GM19395 (cell line): ENCODE measurements around the gene ATP9B.

Experiments used
- ATAC-seq: cut with Tn5 transposase; IDR thresholded peaks from one replicate; pipeline ENCODE4 v1.9.1; 2021; ENCODE audit warnings: mild to moderate bottlenecking, moderate library complexity; ENCODE audit not compliant: unreplicated experiment

The ATP9B gene

DNA sequence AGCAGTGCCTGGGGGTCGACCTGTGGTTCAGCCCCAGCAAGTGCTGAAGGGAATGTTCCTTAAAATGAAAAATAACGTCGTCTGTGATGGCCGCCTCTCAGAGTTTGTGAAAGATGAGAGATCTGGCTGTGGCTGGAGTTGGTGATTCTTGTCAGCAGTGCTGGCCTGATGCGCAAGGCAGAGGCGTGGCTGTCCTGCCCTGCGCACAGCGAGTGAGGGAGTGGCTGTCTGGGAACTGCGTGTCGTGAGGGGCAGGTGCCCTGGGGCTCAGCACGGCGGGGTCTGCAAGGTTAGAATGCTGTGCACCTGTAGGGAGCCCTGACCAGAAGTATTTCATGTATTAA lies 335.3 kb downstream of the ATP9B start:
- no peak for ATAC-seq

DNA sequence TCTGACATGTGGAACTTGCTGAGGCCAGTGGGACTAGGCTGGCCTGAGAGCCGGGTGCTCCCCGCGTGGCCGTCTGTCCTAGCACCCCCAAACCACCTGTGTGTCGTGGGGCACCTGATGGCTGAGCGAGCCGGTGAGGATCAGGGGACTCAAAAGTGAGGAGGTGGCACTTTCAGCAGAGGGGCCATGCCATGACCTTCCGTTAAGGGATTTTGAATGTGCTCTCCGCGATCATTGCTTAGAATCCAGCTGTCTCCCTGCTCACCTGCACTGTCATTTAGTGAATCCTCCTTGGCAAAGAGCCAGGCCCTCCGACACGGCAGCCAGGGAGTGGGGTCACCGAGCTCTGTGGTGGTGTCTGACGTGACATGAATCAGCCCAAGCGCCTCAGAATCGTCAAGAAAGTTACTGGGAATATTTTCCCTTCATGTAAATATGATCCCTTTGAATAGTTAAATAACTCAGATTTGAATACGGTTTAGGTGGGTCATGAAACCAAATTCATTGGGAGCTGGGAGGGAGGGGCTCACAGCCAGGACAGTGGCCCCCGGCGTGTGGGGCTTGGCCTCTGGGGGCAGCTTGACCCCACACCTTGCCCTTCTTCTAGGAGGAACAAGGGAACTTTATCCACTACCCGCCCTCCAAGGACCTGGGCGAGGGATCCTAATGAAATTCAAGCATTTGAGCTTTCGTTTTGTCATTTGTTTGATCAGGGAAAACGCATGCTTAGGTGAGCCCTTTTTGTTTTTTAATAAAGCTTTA lies 336.0 kb downstream of the ATP9B start:
- ATAC-seq = peak; percentile 1

DNA sequence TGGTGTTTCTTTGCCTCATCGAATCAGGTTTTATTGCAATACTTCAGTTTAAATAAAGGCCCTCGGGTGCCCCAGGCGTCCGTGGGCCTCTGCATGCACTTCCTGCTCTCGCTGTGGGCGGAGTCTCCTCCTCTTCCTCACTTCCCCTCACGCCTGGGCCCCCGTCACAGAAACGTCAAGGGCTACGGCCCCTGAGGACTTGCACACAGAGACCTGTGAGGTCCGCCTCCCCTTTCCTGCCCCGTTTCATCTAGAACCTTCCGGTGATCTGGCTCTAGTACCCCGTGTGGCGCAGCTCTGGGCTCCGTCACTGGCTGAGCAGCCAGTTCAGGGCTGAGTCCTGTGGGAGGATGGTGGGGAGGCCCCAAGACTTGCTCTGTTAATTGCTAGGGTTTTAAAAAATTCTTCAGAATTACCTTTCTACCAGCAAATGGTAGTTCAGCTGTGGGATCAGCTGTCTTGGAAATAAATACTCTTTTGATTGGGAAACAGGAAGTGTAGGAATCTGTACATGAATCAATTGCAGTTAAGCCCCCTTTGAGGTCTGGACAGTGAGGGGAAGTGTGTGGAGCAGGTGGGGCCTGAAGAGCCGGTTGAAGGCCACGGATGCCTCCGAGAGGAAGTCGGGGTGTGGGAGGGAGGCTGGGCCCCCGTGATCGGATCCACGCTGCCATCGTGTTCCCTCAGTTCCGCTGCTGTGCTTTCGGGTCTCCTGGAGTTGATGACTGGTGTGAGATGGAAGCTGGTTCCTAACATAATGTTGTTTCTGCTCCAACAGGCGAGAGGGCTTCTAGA lies 336.8 kb downstream of the ATP9B start:
- ATAC-seq = peak; percentile 71

DNA sequence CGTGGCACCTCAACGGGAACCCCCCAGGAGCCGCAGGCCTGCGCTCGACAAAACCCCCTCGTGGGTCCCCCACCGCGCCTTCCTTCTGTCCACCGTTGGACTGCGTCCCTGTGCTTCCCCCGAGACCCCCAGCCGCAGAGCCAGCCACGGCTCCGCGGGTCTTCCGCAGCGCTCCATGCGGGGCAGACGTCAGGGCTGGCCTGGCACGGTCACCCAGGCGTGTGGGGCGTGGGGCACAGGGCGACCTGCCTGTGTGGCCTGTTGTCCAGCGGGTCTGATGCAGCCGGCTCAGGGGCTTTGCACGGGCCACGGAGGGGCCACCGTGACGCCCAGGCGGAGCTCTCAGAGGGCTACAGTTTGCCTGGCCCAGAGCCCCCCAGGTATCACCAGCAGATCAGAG lies 337.5 kb downstream of the ATP9B start:
- no peak for ATAC-seq

DNA sequence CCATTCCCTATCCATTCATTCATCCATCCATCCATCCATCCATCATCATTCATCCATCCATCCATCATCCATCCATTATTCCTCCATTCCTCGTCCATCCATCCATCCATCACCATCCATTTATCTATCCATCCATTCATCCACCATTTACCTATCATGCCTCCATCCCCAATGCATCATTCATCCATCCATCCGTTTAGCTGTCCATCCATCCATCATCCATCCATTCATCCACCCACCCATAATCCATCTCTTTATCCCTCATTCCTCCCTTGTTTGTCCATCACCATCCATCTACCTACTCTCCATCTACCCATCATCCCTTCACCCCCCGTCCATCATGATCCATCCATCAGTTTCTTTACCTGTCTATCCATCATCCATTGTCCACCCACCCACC lies 340.1 kb downstream of the ATP9B start:
- no peak for ATAC-seq

DNA sequence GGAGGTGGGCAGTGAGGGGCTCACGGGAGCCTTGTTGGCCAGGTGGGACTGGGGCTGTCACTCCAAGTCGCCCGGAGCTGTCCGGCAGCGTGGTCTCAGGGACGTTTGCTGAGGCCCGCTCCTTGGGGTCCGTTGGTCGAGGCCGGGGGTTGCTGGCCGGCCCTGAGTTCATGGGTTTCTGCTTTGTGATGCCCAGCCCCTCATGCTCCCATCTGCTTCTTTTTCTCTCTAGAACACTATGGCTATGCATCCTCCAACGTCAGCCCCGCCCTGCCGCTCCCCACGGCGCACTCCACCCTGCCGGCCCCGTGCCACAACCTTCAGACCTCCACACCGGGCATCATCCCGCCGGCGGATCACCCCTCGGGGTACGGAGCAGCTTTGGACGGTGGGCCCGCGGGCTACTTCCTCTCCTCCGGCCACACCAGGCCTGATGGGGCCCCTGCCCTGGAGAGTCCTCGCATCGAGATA lies 341.0 kb downstream of the ATP9B start:
- no peak for ATAC-seq

DNA sequence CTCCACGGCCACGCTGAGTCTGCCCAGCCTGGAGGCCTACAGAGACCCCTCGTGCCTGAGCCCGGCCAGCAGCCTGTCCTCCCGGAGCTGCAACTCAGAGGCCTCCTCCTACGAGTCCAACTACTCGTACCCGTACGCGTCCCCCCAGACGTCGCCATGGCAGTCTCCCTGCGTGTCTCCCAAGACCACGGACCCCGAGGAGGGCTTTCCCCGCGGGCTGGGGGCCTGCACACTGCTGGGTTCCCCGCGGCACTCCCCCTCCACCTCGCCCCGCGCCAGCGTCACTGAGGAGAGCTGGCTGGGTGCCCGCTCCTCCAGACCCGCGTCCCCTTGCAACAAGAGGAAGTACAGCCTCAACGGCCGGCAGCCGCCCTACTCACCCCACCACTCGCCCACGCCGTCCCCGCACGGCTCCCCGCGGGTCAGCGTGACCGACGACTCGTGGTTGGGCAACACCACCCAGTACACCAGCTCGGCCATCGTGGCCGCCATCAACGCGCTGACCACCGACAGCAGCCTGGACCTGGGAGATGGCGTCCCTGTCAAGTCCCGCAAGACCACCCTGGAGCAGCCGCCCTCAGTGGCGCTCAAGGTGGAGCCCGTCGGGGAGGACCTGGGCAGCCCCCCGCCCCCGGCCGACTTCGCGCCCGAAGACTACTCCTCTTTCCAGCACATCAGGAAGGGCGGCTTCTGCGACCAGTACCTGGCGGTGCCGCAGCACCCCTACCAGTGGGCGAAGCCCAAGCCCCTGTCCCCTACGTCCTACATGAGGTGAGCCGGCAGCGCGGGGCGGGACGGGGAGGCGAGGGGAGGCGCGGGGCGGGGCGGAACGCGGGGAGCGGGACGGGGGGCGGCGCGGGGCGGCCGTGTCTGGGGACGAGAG lies 341.8 kb downstream of the ATP9B start:
- ATAC-seq = no peak

DNA sequence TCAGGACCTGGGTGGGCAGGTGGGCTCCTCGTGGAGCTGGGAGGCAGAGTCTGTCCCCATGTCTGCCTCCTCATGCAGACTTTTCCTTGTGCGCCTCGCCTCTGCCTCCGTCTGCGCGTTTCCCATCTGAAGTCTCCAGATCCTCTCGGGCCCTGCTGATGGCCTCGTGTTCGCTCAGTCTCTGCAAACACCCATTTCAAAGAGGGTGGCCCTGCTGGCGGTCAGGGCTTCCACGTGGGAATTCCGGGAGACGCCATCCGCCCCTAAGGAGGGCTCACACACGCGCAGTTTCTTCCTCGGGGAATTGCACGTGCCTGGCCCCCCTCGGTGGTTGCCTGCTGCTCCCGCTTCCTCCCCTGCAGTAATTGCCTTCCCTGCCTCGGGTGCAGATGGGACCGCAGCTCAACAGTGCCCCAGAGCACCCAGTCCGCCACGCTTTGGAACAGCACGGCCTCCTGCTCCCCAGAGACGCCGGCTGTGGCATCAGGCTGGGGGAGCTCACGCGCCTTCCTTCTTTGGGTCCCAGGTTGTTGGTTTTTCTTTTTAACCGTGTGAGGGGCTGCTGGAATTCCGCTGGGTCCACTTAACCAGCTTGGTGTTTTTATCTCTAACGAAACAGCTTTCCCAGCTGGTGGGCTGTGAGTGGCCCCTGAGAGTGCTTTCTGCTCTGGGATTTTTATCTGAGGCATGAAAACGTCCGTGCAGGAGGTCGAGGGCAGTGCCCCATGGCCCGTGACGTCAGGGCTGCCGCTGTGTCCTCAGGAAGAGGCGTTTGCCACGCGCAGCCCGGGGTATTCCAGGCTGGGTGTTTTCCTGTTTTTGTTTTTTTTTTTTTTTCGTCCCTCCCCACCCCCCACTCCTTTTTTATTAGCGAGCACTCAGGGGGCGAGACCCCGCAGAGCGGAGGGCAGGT lies 342.7 kb downstream of the ATP9B start:
- ATAC-seq = no peak

DNA sequence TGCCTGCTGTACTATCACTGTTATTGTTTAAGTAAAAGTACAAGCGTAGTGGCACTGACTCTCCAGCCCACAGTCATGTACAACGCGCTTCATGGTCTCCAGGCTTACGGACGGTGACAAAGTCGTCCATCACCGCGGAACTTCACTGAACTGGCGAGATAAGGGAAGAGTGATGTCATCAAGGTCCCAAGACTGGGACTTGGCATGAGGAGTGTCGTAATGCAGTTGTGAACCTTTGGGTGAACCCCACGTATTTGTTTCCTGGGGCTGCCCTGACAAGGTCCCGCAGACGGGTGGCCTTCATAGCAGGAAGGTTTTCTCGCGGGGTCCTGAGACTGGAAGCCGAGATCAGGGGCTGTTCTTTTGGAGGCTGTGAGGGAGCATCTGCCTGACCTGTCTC lies 343.8 kb downstream of the ATP9B start:
- ATAC-seq = no peak

DNA sequence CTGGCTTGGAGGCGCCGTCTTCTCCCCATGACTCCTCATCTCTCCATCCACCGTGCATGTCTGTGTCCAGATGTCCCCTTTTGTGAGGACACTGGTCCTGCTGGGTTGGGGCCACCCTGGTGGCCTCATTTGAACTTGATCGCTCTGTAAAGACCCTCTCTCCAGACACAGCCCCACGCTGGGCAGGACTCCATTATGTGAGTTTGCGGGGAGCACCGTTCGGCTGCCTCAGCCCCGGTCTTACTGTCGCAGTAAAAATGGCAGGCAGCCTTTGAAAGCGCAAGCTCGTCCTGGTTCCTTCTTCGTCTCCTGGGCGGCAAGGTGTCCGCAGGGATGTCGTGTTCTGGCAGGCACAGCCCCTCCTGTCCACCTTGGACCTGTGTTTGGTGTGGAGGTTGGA lies 344.2 kb downstream of the ATP9B start:
- ATAC-seq = no peak

DNA sequence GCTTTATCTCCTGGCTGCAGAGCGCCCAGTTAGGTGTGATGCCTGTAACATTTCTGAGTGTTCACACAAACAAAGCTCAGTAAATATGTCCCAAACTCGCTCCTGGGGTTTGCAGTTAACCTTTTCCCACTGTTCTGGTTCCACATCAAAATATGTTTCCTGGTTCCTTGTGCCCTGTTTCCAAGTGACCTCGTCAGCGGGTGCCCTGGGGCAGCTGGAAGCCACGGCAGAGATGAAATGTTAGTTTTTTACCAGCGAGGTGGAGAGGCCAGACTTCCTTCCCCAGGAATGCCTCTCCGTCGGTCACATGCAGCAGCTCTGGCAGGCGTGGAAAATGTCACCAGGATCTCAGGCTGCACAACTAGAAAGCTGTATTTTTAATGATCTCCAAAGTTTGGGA lies 344.7 kb downstream of the ATP9B start:
- no peak for ATAC-seq

DNA sequence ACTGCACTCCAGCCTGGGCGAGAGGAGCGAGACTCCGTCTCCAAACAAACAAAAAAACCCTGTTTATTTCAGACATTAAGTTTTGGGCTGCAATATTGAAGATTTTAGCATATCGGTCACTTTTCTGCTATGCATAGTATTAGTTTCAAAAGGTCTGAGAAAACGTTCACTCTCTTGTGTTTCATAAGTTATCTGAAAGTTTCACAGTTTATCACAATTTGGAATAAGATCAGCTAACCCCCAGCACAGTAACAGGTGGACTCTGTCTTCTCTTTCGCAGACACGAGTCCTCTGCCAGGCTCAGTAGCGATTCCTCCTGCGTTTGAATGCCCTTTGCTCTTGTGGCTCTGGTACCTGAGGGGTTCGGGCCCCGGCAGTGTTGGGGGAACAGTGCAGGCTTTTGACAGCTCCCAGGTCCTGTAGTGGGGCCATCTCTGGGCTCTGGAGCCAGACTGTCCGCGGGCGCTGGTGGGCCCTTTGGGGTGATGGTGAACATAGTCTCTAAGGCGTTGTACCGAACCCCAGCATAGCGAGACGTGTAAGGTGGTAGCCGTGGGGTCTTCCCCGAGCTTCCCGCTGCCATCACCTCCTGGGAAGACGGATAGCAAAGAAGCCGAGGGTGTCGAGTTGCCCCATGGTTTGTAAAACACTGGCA lies 347.0 kb downstream of the ATP9B start:
- ATAC-seq = peak; percentile 74

DNA sequence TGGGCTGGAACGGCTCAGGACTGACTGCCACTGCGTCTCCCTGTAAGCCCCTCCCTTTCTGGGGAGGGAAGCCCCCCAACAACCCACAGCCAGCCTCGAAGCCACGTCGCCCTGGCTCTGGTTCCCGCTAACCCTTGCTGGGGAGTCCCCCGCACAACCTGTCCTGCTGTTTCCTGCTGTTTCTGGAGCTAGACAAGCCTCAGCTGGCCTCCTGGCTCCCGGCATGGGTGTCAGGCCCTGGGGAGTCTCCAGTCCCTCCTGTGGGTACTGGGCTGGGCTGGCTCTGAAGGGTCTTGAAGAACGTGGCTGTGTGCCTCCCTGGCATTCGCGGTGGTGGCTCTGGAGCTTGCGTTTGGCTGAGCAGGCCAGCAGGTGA lies 347.5 kb downstream of the ATP9B start:
- no peak for ATAC-seq

DNA sequence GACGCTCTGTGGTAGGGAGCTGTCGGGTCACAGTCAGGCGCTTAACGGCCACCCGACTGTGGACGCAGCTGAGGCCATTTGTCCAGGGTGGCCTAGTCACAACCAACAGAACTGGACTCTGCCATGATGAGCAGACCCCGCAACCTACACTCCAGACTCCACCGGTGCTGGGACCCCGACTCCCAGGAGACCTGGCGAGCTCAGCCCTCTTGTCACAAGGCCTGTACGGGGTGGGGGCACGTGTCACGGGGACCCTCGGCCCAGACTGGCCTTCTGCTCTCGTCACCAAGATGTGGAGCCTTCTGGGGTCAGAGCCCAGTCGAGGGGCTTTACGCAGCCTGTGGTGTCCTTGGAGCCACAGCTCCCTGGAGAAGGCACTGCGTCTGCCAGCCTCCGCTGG lies 349.0 kb downstream of the ATP9B start:
- ATAC-seq = no peak

DNA sequence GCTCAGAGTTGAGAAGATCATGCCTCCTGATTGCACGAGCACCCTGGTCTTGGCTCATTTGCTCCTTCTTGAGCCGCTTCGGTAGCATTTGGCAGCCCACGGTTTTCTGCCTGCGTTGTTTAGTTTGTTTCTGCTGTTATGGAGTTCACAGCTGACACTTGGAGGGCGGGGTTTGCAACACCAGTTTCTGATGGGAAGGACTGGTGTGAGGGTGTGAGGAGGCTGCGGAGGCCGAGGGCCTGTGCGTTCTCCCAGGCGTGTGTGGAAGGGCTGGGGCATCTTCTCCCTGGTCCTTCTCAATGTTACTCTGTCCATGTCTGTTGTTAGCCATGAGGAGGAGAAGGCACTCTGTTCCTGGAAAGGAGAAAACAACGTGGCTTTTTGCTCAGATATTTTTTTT lies 349.4 kb downstream of the ATP9B start:
- ATAC-seq = no peak

DNA sequence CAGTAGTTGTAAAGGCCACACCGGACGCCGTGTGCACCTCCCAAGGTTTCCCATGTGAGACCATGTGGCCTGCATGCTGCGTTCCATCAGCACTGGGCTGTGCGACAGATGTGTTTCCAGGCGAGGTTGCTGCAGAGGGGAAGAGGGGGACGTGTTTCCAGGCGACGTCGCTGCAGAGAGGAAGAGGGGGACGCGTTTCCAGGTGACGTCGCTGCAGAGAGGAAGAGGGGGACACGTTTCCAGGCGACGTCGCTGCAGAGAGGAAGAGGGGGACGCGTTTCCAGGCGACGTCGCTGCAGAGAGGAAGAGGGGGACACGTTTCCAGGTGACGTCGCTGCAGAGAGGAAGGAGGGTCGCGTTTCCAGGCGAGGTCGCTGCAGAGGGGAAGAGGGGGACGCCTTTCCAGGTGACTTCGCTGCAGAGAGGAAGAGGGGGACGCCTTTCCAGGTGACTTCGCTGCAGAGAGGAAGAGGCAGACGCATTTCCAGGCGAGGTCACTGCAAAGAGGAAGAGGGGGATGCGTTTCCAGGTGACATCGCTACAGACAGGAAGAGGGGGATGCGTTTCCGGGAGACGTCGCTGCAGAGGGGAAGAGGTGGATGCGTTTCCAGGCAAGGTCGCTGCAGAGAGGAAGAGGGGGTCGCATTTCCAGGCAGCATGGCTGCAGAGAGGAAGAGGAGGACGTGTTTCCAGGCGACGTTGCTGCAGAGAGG lies 351.0 kb downstream of the ATP9B start:
- ATAC-seq = no peak

DNA sequence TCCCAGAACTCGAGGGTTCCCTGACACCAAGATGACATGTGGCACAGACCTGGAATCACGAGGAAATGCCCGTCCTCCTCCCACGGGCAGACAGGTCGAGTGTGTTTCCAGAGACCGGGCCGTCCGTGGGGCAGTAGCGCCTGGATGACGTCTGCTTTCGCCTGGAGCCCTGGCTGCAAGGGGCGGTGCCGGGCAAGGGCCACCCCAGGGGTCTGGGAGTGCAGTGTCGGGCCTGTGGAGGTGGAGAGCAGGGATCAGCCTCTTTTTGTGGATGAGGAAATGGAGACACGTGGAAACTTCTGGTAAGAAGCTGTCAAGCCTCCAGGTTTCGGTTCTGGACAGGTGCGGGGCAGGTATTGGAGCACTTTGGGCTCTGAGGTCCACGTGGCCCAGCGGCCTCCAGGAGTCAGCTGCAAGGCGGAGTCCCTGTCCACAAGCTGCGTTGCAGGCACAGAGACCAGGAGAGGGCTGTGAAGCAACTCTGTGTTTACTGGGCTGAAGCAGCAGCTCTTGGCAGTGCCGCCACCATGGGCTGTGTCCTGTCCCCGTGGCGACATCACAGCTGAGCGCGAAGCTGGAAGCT lies 352.2 kb downstream of the ATP9B start:
- no peak for ATAC-seq

DNA sequence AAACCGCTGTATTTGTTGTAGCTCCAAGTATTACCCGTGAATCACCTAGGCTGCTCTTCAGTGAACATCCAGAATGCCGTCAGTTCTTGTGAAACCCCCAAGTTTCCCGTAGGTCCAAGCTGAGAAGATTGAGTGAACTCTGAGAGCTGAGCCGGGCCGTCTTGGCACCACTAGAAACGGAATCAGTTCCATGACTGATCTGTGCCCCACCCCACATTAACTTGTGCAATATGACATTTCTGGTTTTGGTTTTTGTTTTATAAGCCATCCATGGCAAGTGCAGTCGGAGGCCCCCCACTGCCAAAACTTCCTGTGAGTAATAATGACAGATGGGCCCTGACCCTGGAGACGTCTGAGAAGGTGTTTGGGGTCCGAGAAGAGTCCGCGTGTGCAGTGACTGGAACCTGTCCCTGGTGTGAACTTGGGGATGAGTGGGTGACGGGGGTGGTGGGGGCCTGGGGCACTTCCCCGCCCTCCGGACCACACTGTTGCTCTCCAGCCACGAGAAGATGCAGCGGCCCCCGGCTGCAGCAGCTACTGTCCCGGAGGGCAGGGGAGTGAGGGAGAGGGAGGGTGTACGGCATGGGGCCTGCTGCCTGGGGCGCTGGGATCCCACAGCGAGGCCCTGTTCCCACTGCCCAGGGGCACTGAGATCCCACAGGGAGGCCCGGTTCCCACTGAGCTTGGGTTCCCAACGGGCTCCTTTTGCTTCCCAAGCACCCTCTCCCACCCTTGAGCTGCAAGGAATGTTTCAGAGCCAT lies 353.0 kb downstream of the ATP9B start:
- ATAC-seq = no peak
